PC-3 (cell line): Measurements from ENCODE around the gene DNM1. TPM values are rescaled to one million over a fixed set of nuclear protein-coding genes. Genes with fewer than 3 reads are reported as not detected.

Source experiments
- ATAC-seq: fragments of 200-7000 bp; cut with Tn5 transposase; 2 replicates; pipeline ENCODE4 v1.9.1; 2020; ENCODE audit warnings: mild to moderate bottlenecking, moderate library complexity
- BruUV-seq: library from RNA; stranded (reverse); fragments of 400-500 nt; replicated peaks from 2 replicates; lab custom pipeline; 2021; lab: Mats Ljungman, UMichigan
- CTCF ChIA-PET: fragments of 300-600 bp; sonication (Branson Sonifier 250); formaldehyde crosslinking; loops from one replicate; lab custom pipeline; 2022; ENCODE audit warnings: antibody characterized with exemption; lab: Charles Lee
- POLR2A ChIA-PET: fragments of 300-600 bp; sonication (Branson Sonifier 250); formaldehyde crosslinking; loops from one replicate; lab custom pipeline; 2022; ENCODE audit warnings: antibody characterized with exemption; ENCODE audit not compliant: unreplicated experiment; lab: Charles Lee
- DNase-seq: peaks from one replicate; pipeline ENCODE4 v3.0.0-alpha.2; 2015
- H2AFZ ChIP-seq: fragments of 300-600 bp; sonication (generic); 2 replicates; pipeline ENCODE4 v1.6.0; 2016; ENCODE audit warnings: antibody characterized with exemption, low read length
- H3F3A ChIP-seq: fragments of 300-600 bp; sonication (generic); one replicate; pipeline ENCODE4 v1.6.0; 2017; ENCODE audit warnings: antibody characterized with exemption, low read length, control low read depth, mild to moderate bottlenecking; ENCODE audit not compliant: unreplicated experiment
- H3K27ac ChIP-seq: fragments of 300-600 bp; sonication (generic); 2 replicates; pipeline ENCODE4 v1.5.1; 2016; ENCODE audit warnings: mild to moderate bottlenecking, low read length
- H3K27me3 ChIP-seq: fragments of 300-600 bp; sonication (generic); 2 replicates; pipeline ENCODE4 v1.6.1; 2016; ENCODE audit warnings: low read length, mixed read lengths
- H3K36me3 ChIP-seq: fragments of 300-600 bp; sonication (generic); 2 replicates; pipeline ENCODE4 v1.6.1; 2016; ENCODE audit warnings: low read depth, mixed run types, low read length, mixed read lengths
- H3K4me1 ChIP-seq: fragments of 300-600 bp; sonication (generic); 2 replicates; pipeline ENCODE4 v1.5.1; 2016; ENCODE audit warnings: low read length; ENCODE audit not compliant: insufficient read depth
- H3K4me2 ChIP-seq: fragments of 300-600 bp; sonication (generic); 2 replicates; pipeline ENCODE4 v1.6.0; 2016; ENCODE audit warnings: low read length
- H3K4me3 ChIP-seq: fragments of 300-600 bp; sonication (generic); 2 replicates; pipeline ENCODE4 v1.5.1; 2016; ENCODE audit warnings: mild to moderate bottlenecking, low read length, mixed read lengths
- H3K79me2 ChIP-seq: fragments of 300-600 bp; sonication (generic); 2 replicates; pipeline ENCODE4 v1.6.1; 2017; ENCODE audit warnings: low read length, mixed read lengths
- H3K9ac ChIP-seq: fragments of 300-600 bp; sonication (generic); 2 replicates; pipeline ENCODE4 v1.6.0; 2016; ENCODE audit warnings: mild to moderate bottlenecking, low read length
- H3K9me2 ChIP-seq: fragments of 300-600 bp; sonication (generic); replicated peaks from 2 replicates; pipeline ENCODE4 v1.6.1; 2016; ENCODE audit warnings: mixed run types, low read length, mixed read lengths
- H3K9me3 ChIP-seq: fragments of 300-600 bp; sonication (generic); 2 replicates; pipeline ENCODE4 v1.6.1; 2016; ENCODE audit warnings: low read length, mixed read lengths
- H4K20me1 ChIP-seq: fragments of 300-600 bp; sonication (generic); 2 replicates; pipeline ENCODE4 v1.6.1; 2016; ENCODE audit warnings: low read length, mixed read lengths
- EZH2 ChIP-seq: fragments of 300-600 bp; sonication (generic); IDR thresholded peaks from one replicate; pipeline ENCODE4 v1.6.1; 2017; ENCODE audit warnings: antibody characterized with exemption, mild to moderate bottlenecking, low read length; ENCODE audit not compliant: unreplicated experiment
- EZH2phosphoT487 ChIP-seq: fragments of 300-600 bp; sonication (generic); IDR thresholded peaks from 2 replicates; pipeline ENCODE4 v1.6.1; 2018; ENCODE audit warnings: mild to moderate bottlenecking, antibody characterized with exemption, low read length, borderline replicate concordance
- intact Hi-C: fragments of 100-400 bp; cut with micrococcal nuclease; formaldehyde crosslinking; loops from 2 replicates; pipeline ENCODE4 v1.9.0; 2023
- total RNA-seq: library from RNA; depleted of rRNA; stranded (reverse); fragments of >200 nt; gene quantifications from 2 replicates; pipeline ENCODE4 v1.2.3, GENCODE V29; 2014
- TF ChIP-seq, protein P1 (sequence below): fragments of 300-600 bp; sonication (generic); conservative IDR thresholded peaks from 2 replicates; pipeline ENCODE4 v1.5.1; 2017; ENCODE audit warnings: antibody characterized with exemption, low read depth, mild to moderate bottlenecking, low read length

DNM1 gene
- total RNA-seq, 1 experiment from 2014 or later, result 24.1 TPM

GRCh38 chr9:128275198-128276007 is 72.2 kb downstream of the DNM1 start, which contains the start of gene GOLGA2:
GOLGA2 (minus strand) TSS chr9:128276007; CDS start chr9:128275976, 31 bp downstream.
- peak within 1 kb of the TSS; percentile 89 for H2AFZ ChIP-seq
- H3K36me3 ChIP-seq, result no peaks in the 10 kb centered on the region; the same call in 1 of the 2 replicates
- peak within 1 kb of the TSS; percentile 99 for H3K4me3 ChIP-seq
- TF ChIP-seq EZH2 (no peak), EZH2phosphoT487 (no peak)
- TF ChIP-seq, protein P1, sequence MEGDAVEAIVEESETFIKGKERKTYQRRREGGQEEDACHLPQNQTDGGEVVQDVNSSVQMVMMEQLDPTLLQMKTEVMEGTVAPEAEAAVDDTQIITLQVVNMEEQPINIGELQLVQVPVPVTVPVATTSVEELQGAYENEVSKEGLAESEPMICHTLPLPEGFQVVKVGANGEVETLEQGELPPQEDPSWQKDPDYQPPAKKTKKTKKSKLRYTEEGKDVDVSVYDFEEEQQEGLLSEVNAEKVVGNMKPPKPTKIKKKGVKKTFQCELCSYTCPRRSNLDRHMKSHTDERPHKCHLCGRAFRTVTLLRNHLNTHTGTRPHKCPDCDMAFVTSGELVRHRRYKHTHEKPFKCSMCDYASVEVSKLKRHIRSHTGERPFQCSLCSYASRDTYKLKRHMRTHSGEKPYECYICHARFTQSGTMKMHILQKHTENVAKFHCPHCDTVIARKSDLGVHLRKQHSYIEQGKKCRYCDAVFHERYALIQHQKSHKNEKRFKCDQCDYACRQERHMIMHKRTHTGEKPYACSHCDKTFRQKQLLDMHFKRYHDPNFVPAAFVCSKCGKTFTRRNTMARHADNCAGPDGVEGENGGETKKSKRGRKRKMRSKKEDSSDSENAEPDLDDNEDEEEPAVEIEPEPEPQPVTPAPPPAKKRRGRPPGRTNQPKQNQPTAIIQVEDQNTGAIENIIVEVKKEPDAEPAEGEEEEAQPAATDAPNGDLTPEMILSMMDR, result no peak
- H3K4me1 ChIP-seq, result peaks cover 29% of the 10 kb centered on the region
- peak within 1 kb of the TSS; percentile 43 for H3K27ac ChIP-seq
- H3F3A ChIP-seq, result peaks cover 6% of the 10 kb centered on the region
- H3K79me2 ChIP-seq, result peaks cover 41% of the 10 kb centered on the region
- H3K9me3 ChIP-seq, result no peaks in the 10 kb centered on the region
- H3K4me2 ChIP-seq, result peak within 1 kb of the TSS; percentile 98
- intact Hi-C loops, result loop anchor here (5.0 kb wide), 1 partner anchor 73 kb away; the partner anchor contains the start of gene DNM1
- H3K27me3 ChIP-seq, result no peaks in the 10 kb centered on the region
- no TSS peak for BruUV-seq
- POLR2A ChIA-PET, result interaction anchor here (0.5 kb wide), 1 partner anchor 1899 kb away, joined by 6 read pairs; no protein-coding TSS in a partner anchor
- DNase-seq (no peak), ATAC-seq (peak; percentile 52)
- no peaks in the 10 kb centered on the region for H4K20me1 ChIP-seq
- CTCF ChIA-PET, result interaction anchor here (0.8 kb wide), 1 partner anchor 66 kb away, joined by 5 read pairs; no protein-coding TSS in a partner anchor
- H3K9me2 ChIP-seq, result no peaks in the 10 kb centered on the region
- peak within 1 kb of the TSS; percentile 98 for H3K9ac ChIP-seq

DNA sequence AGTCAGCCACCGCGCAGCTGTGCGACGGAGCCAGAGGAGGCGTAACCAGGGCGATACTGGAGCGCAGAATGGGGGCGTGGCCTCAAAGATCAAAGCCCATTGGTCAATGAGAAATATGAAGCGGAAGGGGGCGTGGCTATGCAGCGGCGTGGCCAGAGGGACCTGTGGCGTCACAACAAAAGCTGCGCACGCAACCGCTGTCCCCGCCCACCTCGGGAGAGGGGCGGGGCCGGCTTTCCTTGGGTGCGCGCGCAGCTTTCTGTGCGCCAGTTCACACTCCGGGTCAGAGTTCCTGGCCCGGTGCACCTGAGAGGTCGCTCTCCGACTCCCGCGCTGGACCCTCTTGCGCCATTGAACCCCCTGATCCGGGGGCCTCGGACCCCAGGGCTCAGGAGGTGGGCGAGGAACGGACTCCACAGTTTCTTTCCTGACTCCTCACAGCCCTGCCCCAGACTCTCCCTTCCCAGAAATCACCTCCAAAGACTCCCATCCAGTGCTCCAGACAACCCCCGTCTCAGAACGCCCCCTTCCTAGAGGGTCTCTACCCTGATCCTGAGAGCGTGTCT is 72.9 kb downstream of the DNM1 start, which contains the start of gene SWI5:
Gene SWI5, plus strand, starts transcription at position 269 of the 566 bp plus-strand sequence.
- Histone ChIP-seq H3K4me1 (peaks cover 23% of the 10 kb centered on the region), H4K20me1 (no peaks in the 10 kb centered on the region), H3K27ac (peak within 1 kb of the TSS; percentile 43), H3K4me3 (peak within 1 kb of the TSS; percentile 99), H3K79me2 (peaks cover 41% of the 10 kb centered on the region), H3K9ac (peak within 1 kb of the TSS; percentile 98), H3K36me3 (no peaks in the 10 kb centered on the region; the same call in 1 of the 2 replicates), H3K9me2 (no peaks in the 10 kb centered on the region), H2AFZ (peak within 1 kb of the TSS; percentile 89), H3F3A (peaks cover 6% of the 10 kb centered on the region), H3K4me2 (peak within 1 kb of the TSS; percentile 98), H3K9me3 (no peaks in the 10 kb centered on the region), H3K27me3 (no peaks in the 10 kb centered on the region)
- intact Hi-C loops, result loop anchor here (5.0 kb wide), 1 partner anchor 74 kb away; the partner anchor contains the start of gene DNM1
- ATAC-seq (peak; percentile 90), DNase-seq (peak; percentile 98)
- ChIA-PET CTCF (interaction anchor here (0.8 kb wide), 1 partner anchor 66 kb away, joined by 5 read pairs; no protein-coding TSS in a partner anchor), POLR2A (interaction anchor here (0.5 kb wide), 1 partner anchor 1899 kb away, joined by 6 read pairs; no protein-coding TSS in a partner anchor)
- BruUV-seq, result no TSS peak
- TF ChIP-seq EZH2phosphoT487, result no peak
- TF ChIP-seq, protein P1, result no peak
- no peak for TF ChIP-seq EZH2
